ENCODE measurements around the gene ZSCAN5A.
"Not testable (repeated sequence)": the region's sequence is repeated elsewhere in the genome, so short reads cannot be mapped to it uniquely, and the experiment has no call there.

ZSCAN5A gene

DNA sequence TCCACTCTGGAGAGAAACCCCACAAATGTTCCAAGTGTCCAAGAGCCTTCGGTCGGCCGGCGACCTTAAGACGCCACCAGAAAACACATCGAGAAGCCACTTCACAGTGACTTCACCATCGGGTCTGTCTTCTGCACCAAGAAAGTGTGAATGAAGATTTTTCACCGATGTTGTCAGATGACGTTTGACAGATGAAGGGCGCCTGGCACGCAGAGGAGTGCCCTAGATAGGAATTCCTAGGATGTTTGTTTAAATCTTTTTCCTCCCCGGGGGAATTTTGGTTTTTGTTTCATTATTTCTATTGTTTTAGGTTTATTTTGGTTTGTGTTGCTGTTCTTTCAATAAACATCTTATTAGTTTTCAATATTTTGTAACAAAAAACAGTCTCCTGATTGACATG is 105.5 kb downstream of the ZSCAN5A start:
- DNase-seq (ENCODE audit: low spot score): no peak

DNA sequence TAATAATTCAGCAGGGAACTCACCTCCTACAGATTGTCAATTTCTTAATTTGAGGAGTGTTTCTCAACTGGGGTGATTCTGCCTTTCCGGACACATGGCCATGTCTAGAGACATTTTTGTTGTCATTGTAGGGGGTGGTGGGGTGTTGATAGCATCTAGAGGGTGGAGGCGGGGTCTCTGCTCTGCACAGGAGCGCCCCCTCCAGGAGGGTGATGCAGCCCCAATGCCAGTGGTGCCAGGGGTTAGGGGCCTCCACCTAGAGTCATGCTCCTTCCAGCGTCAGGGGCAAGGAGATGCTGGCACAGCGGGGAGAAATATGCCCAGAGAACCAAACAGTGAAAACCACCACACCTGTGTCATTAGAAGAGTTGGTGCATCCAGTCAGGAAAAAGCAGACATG is 107.1 kb downstream of the ZSCAN5A start:
- DNase-seq (ENCODE audit: low spot score): not testable (repeated sequence)

DNA sequence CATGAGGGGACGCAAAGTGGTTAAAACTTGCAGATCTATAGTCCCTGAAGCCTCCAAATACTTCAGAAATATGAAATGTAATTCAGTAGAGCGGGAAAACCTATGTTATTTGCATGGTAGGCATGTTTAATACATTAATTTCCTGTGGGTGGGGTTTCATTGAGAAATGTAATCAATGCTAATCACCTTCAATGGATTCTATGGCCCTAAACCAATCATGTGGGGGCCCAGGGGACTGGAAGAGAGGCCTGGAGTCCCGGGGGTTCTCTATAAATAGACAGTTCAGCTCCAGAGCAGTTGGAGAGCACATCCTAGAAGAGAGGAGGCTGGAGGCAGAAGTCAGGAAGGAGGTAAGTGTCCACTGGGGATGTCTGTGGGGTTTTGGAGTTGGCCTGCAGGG is 112.7 kb downstream of the ZSCAN5A start, which contains the start of gene ZSCAN5C:
TSS of gene ZSCAN5C (plus strand) at position 301 of the 400 bp plus-strand sequence. CDS start 3,641 bp downstream, outside the sequence.
- no peak for DNase-seq (ENCODE audit: low spot score)

DNA sequence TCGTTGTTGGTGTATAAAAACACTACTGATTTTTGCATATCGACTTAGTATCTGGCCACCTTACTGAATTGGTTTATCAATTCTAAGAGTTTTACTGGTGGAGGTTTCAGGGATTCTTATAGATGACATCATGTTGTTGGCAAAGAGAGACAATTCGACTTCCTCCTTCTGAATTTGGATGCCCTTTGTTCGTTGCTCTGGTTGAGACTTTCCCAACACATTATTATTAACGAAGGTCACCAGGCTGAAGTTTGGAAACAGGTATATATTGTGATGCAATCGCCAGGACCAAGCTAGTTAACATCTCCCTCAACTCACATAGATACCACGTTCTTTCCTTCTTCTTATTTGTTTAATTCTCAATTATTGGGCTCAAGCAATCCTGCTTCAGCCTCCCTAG is 115.0 kb downstream of the ZSCAN5A start:
- DNase-seq (ENCODE audit: low spot score): no peak

DNA sequence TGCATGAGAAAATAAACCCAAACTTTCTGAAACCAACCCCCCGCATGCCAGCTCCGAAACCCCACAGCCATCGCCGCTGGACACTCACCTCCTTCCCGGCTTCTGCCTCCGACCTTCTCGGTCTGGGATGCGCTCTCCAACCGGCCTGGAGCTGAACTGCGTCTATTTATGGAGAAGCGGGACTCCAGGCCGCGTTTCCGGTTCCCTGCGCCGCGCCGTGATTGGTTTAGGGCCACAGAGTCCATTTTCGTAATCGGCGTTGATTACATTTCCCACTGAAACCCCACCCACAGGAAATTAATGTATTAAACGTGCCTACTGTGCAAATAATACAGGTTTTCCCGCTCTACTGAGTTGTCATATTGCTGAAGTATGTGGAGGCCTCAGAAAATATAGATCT is 117.0 kb downstream of the ZSCAN5A start, which contains the start of gene ZSCAN5B:
TSS of gene ZSCAN5B (minus strand) at position 138 of the 400 bp plus-strand sequence. CDS start 4,731 bp downstream, outside the sequence.
- DNase-seq (ENCODE audit: low spot score): not testable (repeated sequence)

DNA sequence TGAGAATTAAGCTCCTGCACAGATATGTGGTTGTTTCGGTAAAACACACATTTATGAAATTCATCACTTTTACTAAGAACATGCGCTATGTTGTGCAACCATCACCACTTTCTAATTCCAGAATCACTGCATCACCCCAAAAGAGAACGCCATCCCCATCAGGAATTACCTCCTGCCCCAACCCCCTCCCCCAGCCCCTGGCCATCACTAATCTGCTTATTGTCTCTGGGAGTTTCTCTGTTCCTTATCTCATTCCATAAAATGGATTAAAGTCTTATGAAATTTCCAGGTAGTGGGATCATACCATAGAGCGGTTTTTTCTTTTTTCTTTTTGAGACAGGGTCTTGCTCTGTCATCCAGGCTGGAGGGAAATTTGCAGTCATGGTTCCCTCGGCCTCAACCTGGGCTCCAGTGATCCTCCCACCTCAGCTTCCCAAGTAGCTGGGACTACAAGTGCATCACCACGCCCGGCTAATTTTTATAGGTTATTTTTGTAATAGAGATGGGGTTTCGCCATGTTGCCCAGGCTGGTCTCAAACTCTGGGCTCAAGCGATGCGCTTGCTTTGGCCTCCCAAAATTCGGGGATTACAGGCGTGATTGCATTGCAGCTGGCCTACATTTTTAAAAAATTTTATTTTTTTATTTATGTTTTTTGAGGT is 120.5 kb downstream of the ZSCAN5A start:
- DNase-seq (ENCODE audit: low spot score): no peak

DNA sequence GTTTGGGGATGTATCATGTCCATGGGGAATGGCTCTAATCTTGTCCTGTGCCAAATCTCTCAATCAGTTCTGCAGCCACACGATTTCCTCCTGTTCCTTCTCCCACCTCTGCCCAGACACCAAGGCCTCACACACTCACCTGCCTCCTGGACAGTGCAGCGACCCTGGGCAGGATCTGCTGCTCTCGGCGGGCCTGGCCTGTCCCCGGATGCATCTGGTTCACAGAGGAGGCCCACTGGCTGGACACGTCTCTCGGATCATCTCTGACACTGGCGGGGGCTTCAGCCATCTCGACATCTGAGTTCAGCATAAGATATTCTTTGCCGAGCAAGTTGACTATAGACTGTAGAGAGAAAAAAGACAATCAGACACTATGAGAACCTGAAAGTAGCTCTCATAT is 122.9 kb downstream of the ZSCAN5A start:
- DNase-seq (ENCODE audit: low spot score): no peak

DNA sequence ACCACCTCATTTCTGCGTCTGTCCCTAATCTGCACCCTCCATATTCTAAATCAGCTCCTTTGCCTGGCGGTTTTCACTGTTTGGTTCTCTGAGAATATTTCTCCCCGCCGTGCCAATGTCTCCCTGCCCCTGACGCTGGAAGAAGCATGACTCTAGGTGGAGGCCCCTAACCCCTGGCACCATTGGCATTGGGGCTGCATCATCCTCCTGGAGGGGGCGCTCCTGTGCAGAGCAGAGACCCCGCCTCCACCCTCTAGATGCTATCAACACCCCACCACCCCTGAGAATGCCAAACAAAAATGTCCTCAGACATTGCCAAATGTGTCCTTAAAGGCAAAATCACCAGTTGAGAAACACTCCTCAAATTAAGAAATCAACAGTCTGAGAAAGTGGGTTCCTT is 123.5 kb downstream of the ZSCAN5A start:
- DNase-seq (ENCODE audit: low spot score): no peak

DNA sequence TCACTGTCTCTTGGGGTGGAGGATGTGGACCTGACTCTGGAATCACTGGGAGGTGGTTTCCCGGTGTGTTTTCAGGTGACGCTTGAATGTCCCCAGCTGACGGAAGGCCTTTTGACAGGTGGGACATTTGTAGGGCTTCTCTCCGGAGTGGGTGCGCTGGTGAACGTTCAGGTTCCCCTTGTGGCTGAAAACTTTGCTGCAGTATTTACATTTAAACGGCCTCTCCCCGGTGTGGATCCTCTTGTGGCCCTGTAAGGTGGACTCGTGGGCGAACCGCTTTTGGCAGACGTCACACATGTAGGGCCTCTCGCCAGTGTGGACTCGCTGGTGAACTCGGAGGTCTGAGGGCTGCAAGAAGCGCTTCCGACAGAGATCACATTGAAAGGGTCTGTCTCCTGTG is 124.9 kb downstream of the ZSCAN5A start:
- no peak for DNase-seq (ENCODE audit: low spot score)

DNA sequence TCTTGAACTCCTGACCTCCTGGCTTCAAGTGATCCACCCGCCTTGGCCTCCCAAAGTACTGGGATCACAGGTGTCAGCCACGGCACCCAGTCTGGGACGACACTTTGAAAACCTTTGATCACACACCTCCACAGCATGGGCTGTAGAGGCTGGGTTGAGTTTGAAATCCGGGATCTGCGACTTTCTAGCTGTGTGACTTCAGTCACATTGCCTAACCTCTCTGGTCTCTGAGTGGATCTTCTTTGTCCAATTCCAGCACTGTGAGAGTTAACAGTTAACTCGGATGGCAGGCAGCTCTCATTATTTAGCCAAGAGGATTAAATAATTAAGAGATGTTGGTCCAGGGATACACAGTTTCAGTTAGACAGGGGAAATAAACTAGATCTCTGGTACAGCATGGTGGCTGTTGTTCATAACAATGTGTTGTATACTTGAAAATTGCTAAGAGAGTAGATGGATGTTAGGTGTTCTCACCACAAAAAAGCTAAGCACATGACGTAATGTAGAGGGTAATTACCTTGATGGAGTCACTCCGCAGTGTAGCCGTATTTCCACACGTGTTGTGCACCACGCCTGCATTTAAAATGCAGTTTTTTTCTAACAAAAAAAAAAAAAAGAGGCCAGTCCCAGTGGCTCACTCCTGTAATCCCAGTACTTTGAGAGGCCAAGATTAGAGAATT is 136.9 kb downstream of the ZSCAN5A start:
- no peak for DNase-seq (ENCODE audit: low spot score)

DNA sequence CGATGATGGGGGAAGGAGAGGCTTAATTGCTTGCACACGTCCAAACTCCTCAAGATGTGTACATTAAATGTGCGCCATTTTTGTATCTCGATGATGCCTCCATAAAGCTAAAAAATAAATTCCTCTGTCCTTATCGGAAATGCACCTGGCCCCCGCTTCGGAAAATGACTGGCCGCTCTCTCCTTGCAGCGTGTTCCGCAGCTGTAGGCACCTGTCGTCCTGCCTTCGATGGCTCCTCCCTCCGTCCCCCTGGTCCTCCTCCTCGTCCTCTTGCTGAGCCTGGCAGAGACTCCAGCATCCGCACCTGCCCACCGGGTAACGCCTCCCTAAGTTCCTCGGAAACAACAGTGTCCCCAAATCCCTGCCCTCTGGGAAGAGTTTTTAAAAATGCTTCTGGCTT is 137.8 kb downstream of the ZSCAN5A start:
- DNase-seq (ENCODE audit: low spot score): no peak

DNA sequence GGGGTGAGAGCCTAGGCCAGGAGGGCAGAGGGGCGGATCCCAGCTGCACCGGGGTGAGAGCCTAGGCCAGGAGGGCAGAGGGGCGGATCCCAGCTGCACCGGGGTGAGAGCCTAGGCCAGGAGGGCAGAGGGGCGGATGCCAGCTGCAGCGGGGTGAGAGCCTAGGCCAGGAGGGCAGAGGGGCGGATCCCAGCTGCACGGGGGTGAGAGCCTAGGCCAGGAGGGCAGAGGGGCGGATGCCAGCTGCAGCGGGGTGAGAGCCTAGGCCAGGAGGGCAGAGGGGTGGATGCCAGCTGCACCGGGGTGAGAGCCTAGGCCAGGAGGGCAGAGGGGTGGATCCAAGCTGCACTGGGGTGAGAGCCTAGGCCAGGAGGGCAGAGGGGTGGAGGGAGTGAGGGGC is 138.3 kb downstream of the ZSCAN5A start:
- DNase-seq (ENCODE audit: low spot score): not testable (repeated sequence)

DNA sequence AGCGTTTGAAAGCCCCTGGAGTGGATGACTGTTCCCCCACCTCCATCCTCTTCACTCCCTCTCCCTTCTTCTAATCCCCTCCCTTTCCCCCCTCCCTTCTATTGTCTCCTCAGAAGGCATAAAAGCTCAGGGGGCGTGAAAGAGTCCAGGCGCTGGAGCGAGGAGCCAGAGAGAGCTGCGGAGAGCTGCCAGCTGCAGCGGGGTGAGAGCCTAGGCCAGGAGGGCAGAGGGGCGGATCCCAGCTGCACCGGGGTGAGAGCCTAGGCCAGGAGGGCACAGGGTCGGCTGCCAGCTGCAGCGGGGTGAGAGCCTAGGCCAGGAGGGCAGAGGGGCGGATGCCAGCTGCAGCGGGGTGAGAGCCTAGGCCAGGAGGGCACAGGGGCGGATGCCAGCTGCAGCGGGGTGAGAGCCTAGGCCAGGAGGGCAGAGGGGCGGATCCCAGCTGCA is 138.8 kb downstream of the ZSCAN5A start, which contains the start of gene GALP:
TSS of gene GALP (plus strand) at position 148 of the 447 bp plus-strand sequence. CDS start 1,101 bp downstream, outside the sequence.
- not testable (repeated sequence) for DNase-seq (ENCODE audit: low spot score)

DNA sequence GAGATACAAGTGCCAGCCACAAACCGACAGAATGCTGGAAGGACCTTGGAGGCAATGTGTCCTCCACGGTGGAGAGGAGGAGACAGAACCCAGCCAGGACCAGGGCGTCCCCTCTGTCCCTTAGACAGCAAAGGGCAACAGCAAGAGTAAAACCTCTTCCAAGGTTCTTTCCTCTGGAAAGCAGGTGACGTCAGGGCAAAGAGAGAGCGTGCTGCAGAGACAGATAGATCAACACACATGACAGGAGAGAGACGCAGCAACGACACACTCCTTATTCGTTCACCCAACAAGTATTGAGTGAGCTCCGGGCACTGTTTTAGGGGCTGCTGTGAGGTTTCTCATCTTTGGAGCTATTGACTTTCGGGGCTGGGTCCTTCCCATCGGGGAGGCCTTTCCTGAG is 140.1 kb downstream of the ZSCAN5A start:
- no peak for DNase-seq (ENCODE audit: low spot score)

DNA sequence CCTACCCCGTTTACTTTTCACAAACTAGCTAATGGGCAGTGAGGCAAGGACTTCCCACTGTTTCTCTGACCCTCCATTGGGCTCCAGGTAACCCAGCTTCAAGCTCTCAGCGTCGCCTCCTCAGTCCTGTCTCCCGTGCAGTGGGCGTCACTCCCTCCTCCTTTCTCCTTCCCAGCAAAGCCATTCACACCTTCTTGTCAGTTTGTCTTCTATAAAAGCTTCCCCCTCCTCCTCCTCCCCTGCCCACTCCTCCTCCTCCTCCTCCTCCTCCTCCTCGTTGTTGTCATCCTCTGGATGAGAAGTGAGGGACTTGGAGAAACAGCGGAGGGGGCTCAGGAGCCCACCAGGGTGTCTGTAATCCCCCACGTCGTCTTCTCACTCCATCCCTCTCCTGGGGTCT is 140.6 kb downstream of the ZSCAN5A start:
- DNase-seq (ENCODE audit: low spot score): no peak

All from CD4-positive, alpha-beta T cell treated with Interleukin-15 for 4 hours (primary cell).